Fibroblast of mammary gland (primary cell): ENCODE measurements around the gene GNA14.
"Not testable (repeated sequence)": the region's sequence is repeated elsewhere in the genome, so short reads cannot be mapped to it uniquely, and the experiment has no call there.

Experiments used
- DNase-seq: peaks from one replicate; pipeline ENCODE4 v3.0.0-alpha.2; 2010; ENCODE audit warnings: low read depth
- H3K4me3 ChIP-seq: 2 replicates; pipeline ENCODE4 v1.5.1; 2011; ENCODE audit warnings: low read depth, mild to moderate bottlenecking, low read length, moderate library complexity; ENCODE audit not compliant: control insufficient read depth
- CTCF ChIP-seq: conservative IDR thresholded peaks from 2 replicates; pipeline ENCODE4 v1.5.1; 2011; ENCODE audit warnings: low read depth, low read length, inconsistent platforms; ENCODE audit not compliant: control insufficient read depth, insufficient read depth

GNA14 gene

GRCh38 chr9:77497322-77498198, 150.6 kb downstream of the GNA14 start:
- TF ChIP-seq CTCF: no peak
- no peak for DNase-seq
- H3K4me3 ChIP-seq: no peak overlapping the region

GRCh38 chr9:77495834-77496671, 152.1 kb downstream of the GNA14 start:
- no peak overlapping the region for H3K4me3 ChIP-seq
- no peak for TF ChIP-seq CTCF
- peak; percentile 36 for DNase-seq

- not testable (repeated sequence) for H3K4me3 ChIP-seq, DNase-seq
Observed at GRCh38 chr9:77490279-77490678, 157.8 kb downstream of the GNA14 start.

GRCh38 chr9:77489405-77490163, 158.5 kb downstream of the GNA14 start:
- not testable (repeated sequence) for DNase-seq, H3K4me3 ChIP-seq

GRCh38 chr9:77488439-77489126, 159.5 kb downstream of the GNA14 start:
- TF ChIP-seq CTCF: peak; percentile 58
- DNase-seq: peak; percentile 42
- H3K4me3 ChIP-seq: no peak overlapping the region

GRCh38 chr9:77486968-77487367, 161.2 kb downstream of the GNA14 start:
- no peak overlapping the region for H3K4me3 ChIP-seq
- TF ChIP-seq CTCF: no peak
- no peak for DNase-seq

GRCh38 chr9:77486463-77486862, 161.7 kb downstream of the GNA14 start:
- no peak for TF ChIP-seq CTCF
- no peak for DNase-seq
- no peak overlapping the region for H3K4me3 ChIP-seq
